ENCODE measurements around the gene STARD13.

The STARD13 gene

DNA sequence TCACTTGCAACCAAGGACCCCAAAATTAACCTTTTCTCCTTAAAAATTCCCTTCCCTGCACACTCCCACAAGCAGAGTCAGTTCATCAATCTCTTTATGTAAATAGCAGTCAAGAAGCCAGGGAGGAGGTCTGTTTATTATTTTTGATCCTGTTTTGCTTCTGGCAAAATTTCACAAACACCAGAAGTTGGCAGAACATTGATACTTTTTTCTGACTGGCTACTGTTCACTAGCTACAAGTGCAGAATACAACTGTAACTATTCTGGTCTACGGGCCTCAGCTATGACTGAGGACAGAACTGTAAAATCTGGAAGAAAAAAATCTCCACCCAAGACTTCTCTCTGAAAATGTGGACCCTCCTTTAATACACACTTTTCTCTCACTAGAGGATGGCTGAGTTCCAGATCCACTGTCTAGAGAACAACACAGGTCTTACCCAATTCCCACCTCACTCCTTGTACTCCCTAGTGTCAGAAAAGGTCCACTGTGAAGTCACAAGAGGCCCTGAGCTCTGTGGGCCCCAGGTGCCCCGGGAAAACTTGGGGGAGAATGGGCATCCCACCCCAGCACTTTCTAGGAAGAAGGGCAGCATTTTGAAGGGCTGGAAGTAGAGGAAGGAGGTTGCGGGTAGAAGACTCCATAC lies 14.5 kb downstream of the STARD13 start:
- H3K27ac Mint-ChIP-seq, result no peak overlapping the region
- no peaks in the 10 kb centered on the region for H3K4me1 Mint-ChIP-seq
- DNase-seq (no peak), ATAC-seq (no peak)
- H3K9me3 Mint-ChIP-seq, result no peaks in the 10 kb centered on the region
- H3K27me3 Mint-ChIP-seq, result peaks cover 17% of the 10 kb centered on the region
- no peak overlapping the region for H3K4me3 Mint-ChIP-seq

DNA sequence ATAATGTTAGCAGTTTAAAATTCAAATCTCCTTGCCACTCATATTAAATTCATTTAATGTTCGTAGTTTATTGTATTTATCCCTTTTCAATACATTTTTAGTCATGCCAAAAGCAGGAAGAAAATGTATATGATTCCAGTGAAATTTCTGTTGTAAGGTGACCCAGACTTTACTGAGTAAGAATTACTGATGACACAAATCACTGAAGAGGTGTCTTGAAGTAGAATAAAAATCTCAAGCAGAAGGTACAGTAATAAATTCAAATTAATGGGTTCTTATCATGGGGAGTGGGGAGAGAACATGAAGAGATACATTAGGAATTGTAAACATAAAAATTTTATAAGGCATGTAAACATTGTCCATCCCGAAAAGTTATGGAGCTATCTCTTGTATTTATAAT lies 19.9 kb downstream of the STARD13 start:
- no peak for ATAC-seq
- H3K4me3 Mint-ChIP-seq, result no peak overlapping the region

DNA sequence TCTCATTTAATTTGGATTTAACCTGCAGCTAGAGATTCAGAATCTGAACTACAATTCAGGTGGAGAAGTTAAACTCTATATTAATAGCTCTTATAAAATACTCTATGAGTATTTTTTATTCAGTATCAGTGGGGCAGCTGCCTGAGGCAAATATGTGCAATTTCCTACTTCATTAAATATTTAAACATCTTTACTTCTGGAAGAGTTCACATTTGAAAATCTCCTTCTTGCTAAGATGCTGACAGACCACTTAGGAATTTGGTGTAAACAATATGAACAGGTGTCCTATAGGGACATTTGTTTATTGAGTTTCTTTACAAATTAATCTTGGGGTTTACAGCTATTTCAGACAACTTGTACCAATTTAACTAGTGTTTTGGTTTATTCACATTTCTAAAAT lies 20.4 kb downstream of the STARD13 start:
- ATAC-seq (no peak), DNase-seq (no peak)
- no peak overlapping the region for H3K4me3 Mint-ChIP-seq
- no peak overlapping the region for H3K27ac Mint-ChIP-seq
- H3K27me3 Mint-ChIP-seq, result no peaks in the 10 kb centered on the region
- H3K4me1 Mint-ChIP-seq, result no peaks in the 10 kb centered on the region
- no peaks in the 10 kb centered on the region for H3K9me3 Mint-ChIP-seq

More for the DNA sequence above, 19.9 kb downstream of the STARD13 start:
- no peak for DNase-seq
- no peaks in the 10 kb centered on the region for H3K4me1 Mint-ChIP-seq
- no peak overlapping the region for H3K27ac Mint-ChIP-seq
- no peaks in the 10 kb centered on the region for H3K27me3 Mint-ChIP-seq
- H3K9me3 Mint-ChIP-seq, result no peaks in the 10 kb centered on the region

DNA sequence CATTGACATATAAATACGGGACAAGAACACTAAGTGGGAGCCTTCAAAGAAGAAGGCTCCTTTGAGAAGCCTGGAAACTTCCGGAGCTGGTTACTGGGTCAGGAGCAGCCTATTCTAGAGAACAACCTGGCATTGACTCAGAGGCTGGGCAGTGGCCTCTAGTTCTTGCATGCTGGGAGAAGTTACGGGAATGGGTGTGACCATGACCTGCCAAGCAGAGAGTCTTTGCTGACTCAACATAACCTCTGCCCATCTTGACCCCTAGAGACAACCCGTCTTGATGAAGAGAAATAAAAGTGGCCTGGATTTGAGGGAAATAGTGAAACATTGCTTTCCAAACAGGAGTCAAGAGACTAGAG lies 21.0 kb downstream of the STARD13 start:
- ATAC-seq, result no peak
- Mint-ChIP-seq H3K27me3 (no peaks in the 10 kb centered on the region), H3K4me3 (no peak overlapping the region), H3K9me3 (no peaks in the 10 kb centered on the region), H3K4me1 (no peaks in the 10 kb centered on the region), H3K27ac (no peak overlapping the region)
- DNase-seq, result no peak

DNA sequence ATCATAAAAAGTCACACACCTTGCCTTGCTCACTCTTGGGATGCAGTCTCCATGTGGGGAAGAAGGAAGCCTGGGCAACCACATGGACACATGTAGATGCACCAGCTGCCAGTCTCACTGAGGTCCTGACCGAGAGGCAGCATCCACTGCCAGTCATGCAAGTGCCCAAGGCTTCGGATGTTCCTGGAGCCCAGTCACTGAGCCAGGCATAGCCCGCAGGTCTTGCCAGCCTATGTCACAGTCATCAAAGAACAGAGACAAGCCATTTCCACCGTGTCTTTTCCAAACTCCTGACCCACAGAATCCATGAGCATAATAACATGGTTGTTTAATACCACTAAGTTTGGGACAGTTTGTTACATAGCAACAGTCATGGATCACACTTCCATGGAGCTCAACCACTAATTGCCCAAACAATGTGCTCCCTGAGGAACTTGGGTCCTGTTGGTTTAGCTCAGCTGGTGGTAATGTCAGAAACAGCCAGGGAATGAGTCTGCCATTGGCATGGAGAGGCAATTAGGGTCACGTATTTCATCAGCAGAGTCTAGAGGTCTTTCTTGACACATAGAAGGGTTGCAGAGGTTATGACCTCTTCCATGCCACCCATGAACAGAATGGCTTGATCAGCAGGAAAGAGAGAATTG lies 21.5 kb downstream of the STARD13 start:
- ATAC-seq (no peak), DNase-seq (no peak)
- Mint-ChIP-seq H3K9me3 (no peaks in the 10 kb centered on the region), H3K27me3 (no peaks in the 10 kb centered on the region), H3K27ac (no peak overlapping the region), H3K4me1 (no peaks in the 10 kb centered on the region), H3K4me3 (no peak overlapping the region)

DNA sequence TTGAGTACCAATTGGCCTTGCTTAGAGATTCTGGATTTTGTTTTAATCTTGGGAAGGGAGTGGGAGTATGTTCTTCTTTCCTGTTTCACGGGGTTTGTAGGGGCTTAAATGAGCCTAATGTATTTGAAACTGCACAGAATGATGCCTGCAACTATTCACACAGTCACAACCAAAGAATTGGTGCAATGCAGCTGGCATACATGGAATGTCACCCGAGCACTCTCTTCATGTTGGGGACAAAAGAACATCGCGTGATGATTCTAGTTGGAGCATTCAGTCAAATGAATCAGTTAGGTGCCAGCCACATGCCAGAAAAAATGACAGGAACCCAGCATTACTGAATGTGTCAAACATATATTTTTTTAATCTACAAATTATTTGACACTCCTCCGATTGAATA lies 22.1 kb downstream of the STARD13 start:
- ATAC-seq, result no peak
- DNase-seq, result no peak
- no peak overlapping the region for H3K4me3 Mint-ChIP-seq
- H3K27me3 Mint-ChIP-seq, result no peaks in the 10 kb centered on the region
- no peaks in the 10 kb centered on the region for H3K4me1 Mint-ChIP-seq
- no peaks in the 10 kb centered on the region for H3K9me3 Mint-ChIP-seq
- H3K27ac Mint-ChIP-seq, result peak overlapping the region in 1 of 2 donors; percentile 38

DNA sequence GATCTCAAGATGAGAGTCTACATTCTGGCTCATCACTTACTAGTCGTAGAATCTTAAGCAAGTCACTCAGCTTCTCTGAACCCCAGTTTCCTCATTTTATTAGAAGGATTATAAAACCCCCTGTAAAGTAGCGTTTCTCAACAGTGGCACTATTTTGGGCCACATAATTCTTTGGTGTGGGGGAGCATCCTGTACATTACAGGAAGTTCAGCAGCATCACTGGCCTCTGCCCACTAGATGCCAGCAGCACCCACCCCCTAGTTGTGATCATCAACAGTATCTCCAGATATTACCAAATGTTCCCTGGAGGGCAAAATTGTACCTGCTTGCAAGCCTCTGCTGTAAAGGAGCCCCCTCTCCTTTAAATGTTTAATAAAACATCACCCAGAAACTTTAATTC lies 22.6 kb downstream of the STARD13 start:
- H3K4me3 Mint-ChIP-seq, result no peak overlapping the region
- ATAC-seq, result no peak
- DNase-seq, result no peak
- H3K27ac Mint-ChIP-seq, result peak overlapping the region; percentile 7 to 38
- H3K4me1 Mint-ChIP-seq, result no peaks in the 10 kb centered on the region
- no peaks in the 10 kb centered on the region for H3K9me3 Mint-ChIP-seq
- no peaks in the 10 kb centered on the region for H3K27me3 Mint-ChIP-seq

DNA sequence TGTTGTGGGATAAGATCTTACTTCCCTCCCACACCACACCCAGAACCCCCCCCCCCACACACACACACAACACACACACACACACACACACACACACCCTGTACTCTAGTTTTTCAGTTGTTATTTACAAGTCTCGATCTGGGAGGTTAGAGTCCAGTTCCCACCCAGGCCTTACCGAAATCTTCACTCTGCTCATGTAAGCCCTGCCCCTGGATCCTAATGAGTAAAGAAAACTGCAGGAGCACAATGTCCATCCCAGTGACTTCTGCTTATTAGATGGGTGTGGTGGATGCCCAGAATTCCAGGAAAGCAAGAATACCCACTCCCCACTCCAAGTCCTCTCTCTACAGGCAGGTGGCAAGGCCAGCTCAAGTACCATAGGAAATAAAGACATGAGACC lies 23.0 kb downstream of the STARD13 start:
- DNase-seq, result no peak
- Mint-ChIP-seq H3K27ac (peak overlapping the region; percentile 32 to 69), H3K4me3 (no peak overlapping the region), H3K27me3 (no peaks in the 10 kb centered on the region), H3K9me3 (no peaks in the 10 kb centered on the region), H3K4me1 (no peaks in the 10 kb centered on the region)
- ATAC-seq, result no peak

DNA sequence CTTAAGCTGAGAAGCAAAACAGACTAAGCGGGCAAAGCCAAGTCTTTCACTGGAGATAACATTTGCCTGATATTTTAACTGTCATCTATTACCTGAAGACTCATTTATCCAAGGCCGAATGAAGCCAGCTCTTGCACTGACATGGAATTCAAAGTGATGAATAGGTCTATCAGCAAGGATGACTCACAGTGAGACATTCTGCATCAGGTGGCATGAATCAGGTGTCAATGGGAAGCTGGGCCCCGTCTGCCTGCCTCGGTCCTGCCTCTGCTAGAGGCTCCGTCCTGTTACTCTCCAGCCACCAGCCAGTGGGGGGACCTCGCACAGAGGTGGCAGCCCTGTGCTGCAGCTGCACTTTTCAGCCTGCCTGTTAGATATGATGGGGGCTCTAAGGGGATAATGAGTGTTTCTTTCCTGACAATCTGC lies 23.5 kb downstream of the STARD13 start:
- H3K4me3 Mint-ChIP-seq, result no peak overlapping the region
- ATAC-seq (no peak), DNase-seq (no peak)
- H3K27ac Mint-ChIP-seq, result no peak overlapping the region
- H3K27me3 Mint-ChIP-seq, result no peaks in the 10 kb centered on the region
- H3K9me3 Mint-ChIP-seq, result no peaks in the 10 kb centered on the region
- H3K4me1 Mint-ChIP-seq, result no peaks in the 10 kb centered on the region

DNA sequence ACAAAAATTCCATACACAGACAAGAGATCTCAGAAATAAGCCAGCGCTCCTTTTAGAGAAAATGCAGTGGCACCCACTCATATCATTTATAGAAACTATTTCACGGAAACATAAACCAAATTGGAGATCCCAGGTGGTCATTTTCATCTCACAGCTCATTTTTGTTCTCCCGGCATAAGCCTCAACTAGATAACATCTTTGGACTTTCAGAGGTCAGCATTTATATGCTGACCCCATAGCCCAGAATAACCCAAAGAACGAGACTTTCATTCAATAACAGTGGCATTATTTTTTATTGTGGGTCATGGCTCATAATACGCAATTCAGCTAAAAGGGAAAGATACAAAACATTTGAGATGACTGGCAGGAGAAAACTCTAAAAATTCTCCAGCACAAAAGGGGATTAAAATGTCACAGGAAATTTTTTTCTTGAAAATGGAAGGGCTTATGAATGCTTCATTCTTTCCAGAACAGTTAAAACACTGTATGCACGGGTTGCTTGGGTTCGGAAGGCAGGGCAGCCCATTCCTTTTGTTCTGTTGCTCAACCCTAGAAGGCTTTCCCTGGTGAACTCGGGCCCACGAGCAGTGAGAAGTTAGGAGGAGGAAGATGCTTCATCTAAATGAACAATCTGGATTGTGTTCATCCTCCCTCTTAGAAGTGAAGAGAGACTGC lies 24.0 kb downstream of the STARD13 start:
- no peak overlapping the region for H3K27ac Mint-ChIP-seq
- H3K27me3 Mint-ChIP-seq, result no peaks in the 10 kb centered on the region
- H3K4me1 Mint-ChIP-seq, result no peaks in the 10 kb centered on the region
- H3K4me3 Mint-ChIP-seq, result no peak overlapping the region
- ATAC-seq (no peak), DNase-seq (no peak)
- H3K9me3 Mint-ChIP-seq, result no peaks in the 10 kb centered on the region

DNA sequence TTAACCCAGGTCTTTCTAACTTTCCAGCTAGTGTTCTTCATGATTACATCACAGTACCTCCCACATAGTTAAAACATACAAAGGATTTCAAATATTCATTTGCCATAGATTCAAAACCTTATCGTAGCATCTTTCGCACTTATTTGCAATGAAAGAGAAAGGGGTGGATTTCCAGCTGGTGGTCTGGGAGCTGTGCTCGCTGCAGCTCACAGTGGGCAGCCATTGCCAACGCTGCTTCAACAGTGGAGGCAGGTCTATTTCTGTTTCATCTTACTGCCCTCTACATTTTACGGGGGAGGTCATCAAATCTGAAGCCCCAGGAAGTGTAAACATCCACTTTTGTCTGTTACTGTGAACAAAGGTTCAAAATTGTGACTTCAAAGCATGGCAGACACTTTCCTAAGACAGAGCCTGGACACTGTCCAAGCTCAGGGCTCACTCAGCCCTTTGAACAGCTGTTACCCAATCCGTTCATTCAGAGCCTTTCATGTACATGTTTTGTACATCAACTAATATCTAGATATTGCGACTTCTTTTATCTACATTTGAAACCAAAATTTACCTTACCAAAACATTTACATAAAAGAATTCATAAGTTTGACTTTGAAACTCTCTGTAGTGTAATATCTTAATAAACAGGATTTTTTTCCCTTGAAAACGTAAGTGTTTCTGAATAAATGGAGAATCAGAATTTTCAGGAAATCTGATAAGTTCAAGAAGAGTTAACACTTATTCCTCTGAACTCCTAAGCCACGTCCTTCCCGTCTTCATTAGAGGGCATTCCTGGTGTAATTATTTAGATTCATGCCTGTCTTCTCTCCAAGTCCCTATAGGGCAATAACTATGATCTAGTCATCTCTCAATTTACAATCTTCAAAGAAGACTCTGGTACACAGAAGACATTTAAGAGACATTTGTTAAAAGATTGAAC lies 25.1 kb downstream of the STARD13 start:
- H3K27me3 Mint-ChIP-seq, result no peaks in the 10 kb centered on the region
- no peak for DNase-seq
- no peak overlapping the region for H3K4me3 Mint-ChIP-seq
- H3K27ac Mint-ChIP-seq, result no peak overlapping the region
- H3K4me1 Mint-ChIP-seq, result no peaks in the 10 kb centered on the region
- ATAC-seq, result no peak
- no peaks in the 10 kb centered on the region for H3K9me3 Mint-ChIP-seq

DNA sequence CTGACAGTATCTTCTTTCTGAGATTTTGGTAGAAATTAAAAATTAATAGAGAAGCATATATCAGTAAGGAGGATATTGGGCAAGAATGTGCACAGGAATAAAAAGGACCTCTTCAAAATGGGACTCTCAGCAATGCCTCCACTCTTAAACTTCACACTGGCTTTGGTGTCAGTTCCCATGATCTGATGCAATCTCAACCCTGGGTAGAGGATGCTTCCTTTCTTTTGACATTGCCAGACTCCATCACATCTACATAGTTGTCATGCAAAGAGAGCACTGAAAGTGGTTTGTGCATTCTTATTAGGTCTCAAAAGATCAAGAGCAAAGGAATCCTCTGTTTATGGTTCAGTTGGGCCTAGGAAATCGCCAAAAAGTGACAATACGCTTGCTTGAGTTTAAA lies 26.3 kb downstream of the STARD13 start:
- ATAC-seq, result no peak

DNA sequence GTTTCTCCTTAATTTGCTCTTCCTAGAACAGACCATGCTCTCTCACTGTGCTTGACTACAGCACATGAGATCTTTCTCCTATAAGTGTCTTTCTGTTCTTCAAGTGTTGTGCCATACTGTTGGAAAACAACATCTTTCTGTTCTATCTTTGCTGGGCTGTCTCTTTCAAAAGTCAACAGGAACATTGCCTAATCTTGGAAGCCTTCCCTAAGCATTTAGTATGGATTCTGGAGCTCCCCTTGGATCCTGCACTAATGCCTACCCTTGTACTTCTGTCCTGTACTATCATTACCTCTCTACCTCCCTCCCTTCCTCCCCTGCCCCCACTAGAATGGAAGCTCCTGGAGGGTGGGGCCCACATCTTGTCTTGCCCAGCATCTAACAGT lies 26.8 kb downstream of the STARD13 start:
- Mint-ChIP-seq H3K4me3 (no peak overlapping the region), H3K9me3 (no peaks in the 10 kb centered on the region), H3K4me1 (no peaks in the 10 kb centered on the region), H3K27me3 (no peaks in the 10 kb centered on the region), H3K27ac (peak overlapping the region in 1 of 2 donors; percentile 30)
- no peak for ATAC-seq
- no peak for DNase-seq

More for the DNA sequence above, 26.3 kb downstream of the STARD13 start:
- H3K4me1 Mint-ChIP-seq, result no peaks in the 10 kb centered on the region
- no peak overlapping the region for H3K27ac Mint-ChIP-seq
- H3K9me3 Mint-ChIP-seq, result no peaks in the 10 kb centered on the region
- H3K27me3 Mint-ChIP-seq, result no peaks in the 10 kb centered on the region
- H3K4me3 Mint-ChIP-seq, result no peak overlapping the region
- no peak for DNase-seq

DNA sequence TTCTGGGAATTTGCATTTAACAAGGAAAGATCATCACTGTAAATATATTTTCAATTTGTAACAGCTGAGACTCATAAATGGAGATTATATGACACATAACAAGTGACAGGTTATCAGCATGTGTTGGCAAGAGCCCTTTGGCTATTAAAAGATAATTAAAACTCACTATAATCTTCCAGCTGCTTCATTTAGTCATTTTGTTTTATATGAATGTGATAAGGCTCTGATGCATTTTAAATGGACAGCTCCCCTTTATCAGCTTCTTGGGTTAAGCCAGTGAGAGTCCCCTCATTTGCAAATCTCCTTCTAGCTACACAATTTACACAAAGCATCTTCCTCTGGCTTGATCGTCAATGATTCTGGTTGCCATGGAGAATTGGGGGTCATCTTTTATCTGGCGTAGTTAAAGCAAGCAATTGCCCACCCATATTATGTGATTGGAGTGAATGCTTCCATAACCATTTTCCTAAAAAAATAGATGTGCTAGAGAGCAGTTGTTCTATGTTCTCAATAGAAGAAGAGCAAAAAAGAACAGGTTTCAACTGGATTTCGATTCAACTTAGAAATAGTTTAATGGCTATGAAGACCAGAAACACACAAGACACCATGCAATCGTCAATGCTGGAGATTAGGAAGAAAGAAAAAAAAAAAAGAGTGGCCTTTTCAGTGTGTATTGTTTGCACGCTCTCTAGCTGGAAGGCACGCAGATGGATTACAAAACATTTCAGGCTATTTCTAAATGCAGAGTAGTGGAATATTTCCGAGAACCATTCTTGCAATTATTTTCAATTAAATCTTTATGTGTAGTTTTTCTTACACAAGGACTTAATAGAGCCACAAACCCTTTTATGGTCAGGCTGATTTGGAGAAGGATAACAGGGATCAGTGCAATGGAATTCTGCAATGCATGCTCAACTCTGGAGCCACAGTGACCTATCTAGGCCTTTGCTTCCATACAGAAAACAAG lies 27.4 kb downstream of the STARD13 start:
- Mint-ChIP-seq H3K9me3 (no peaks in the 10 kb centered on the region), H3K4me3 (no peak overlapping the region), H3K4me1 (no peaks in the 10 kb centered on the region), H3K27ac (no peak overlapping the region), H3K27me3 (no peaks in the 10 kb centered on the region)
- ATAC-seq (no peak), DNase-seq (no peak)
